GM13977 (cell line): ENCODE data around the gene IFT81.

ENCODE experiments used
- DNase-seq: peaks from one replicate; pipeline ENCODE4 v3.0.0; 2012; ENCODE audit warnings: low spot score
- CTCF ChIP-seq: IDR thresholded peaks from 2 replicates; pipeline ENCODE4 v1.5.1; 2012; ENCODE audit warnings: mild to moderate bottlenecking, control low read depth; ENCODE audit not compliant: insufficient read depth; ENCODE audit errors: extremely low read depth, missing control alignments
- in situ Hi-C: fragments of 300-500 bp; cut with MboI; formaldehyde crosslinking; loops from one replicate; pipeline ENCODE4 v1.12.0; 2022; ENCODE audit warnings: low sequenced_read_pairs, low pct_unique_long_range_greater_than_20kb, mixed read lengths, inconsistent platforms; ENCODE audit not compliant: unreplicated experiment

Gene IFT81

DNA sequence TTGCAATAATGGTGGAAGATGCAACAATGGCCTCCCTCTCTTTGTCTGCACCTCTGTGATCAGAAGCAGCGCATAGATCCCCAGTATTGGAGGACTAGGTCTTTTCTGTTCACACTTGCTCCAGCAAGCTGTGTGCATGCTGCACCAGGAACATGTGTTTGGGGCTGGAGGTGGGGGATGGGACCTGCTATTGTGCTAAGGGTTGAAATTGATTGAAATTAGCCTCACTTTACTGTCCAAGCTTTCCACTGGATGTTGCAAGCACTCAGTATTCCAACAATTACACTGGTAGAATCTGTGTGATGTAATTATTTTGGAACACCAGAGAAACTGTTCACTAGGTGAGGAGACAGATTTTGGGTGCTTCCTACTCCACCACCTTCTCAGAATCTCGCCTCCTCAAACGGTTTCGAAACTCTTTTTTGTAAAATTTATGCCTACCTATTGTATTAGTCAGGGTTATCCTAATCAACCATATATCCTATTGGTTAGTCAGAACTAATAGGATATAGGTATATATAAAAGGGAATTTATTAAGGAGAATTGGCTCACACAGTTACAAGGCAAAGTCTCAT is 35.6 kb downstream of the IFT81 start:
- DNase-seq: no peak
- in situ Hi-C loops: no loop called here
- TF ChIP-seq CTCF: no peak

DNA sequence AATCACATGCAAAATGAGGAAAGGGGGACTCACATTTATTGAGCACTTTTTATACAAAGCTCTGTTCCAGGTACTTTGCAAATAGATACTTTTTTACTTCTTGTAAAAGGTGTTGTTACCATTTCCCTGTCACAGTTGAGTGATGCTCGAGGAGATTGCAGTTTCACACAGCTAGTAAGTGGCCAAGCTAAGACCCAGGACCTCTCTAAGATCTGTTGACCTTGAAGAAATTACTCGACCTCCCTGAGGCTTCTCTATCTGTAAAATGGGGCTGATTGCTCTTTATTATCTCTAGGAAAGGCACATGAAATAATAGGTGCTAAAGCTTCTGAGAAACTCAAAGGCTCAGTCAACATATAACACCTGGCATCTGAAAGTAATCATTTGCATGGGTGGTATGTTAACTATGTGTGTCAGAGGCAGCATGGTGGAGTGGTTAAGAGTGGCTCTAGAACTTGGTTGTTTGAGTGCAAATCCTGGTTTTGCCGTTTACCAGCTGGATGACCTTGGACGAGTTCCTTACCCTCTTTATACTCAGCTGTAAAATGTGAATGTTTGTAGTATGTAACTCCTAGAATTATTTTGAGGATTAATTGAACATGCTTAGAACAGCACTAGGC is 41.5 kb downstream of the IFT81 start:
- peak; percentile 31 for DNase-seq
- TF ChIP-seq CTCF: no peak
- in situ Hi-C loops: no loop called here

DNA sequence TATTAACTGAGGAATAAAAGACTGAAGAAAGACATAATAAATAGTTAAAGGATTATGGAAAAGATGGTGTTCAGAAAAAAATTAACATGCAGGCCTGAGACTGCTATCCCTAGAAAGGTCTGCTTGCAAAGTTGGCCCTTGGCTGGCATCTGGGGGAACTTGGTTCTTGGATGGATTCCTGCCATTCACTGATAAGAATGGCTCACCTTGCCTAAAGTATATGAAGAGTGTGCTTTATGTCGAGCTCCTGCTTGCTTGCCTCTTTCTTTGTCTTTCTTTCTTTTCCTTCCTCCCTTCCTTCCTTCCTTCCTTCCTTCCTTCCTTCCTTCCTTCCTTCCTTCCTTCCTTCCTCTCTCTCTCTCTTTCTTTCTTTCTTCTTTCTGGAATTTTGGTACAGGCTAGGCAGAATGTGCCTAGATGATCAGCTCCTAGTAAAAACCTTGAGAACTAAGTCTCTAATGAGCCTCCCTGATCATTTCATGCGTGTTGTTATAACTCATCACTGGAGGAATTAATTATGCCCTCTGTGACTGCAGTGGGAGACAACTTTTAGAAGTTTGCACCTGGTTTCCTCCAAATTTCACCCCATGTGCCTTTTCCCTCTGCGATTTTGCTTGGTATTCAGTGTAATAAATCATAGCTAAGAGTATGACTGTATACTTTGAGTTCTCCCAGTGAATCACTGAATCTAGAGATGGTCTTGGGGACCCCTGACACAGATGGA is 44.7 kb downstream of the IFT81 start:
- in situ Hi-C loops: no loop called here
- no peak for TF ChIP-seq CTCF
- DNase-seq: no peak

- no peak for TF ChIP-seq CTCF
- DNase-seq: no peak
- in situ Hi-C loops: no loop called here
Measured at GRCh38 chr12:110170535-110171185, 46.5 kb downstream of the IFT81 start.

DNA sequence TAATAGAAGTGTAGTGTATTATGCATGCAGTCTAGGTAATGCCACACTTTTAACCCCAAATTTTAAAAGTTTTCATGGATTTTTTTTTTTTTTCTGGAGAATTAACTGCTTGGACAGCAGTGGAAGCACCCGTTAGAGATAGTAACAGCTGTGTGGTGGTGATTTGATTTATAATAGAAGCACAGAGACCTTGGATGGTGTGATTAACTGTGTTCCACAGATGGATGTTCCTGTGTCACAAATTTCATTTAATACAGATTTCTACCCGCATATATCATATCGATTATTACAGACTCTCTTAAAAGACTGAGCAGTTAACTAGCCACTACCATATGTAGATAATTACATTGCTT is 47.0 kb downstream of the IFT81 start:
- TF ChIP-seq CTCF: no peak
- in situ Hi-C loops: no loop called here
- no peak for DNase-seq

DNA sequence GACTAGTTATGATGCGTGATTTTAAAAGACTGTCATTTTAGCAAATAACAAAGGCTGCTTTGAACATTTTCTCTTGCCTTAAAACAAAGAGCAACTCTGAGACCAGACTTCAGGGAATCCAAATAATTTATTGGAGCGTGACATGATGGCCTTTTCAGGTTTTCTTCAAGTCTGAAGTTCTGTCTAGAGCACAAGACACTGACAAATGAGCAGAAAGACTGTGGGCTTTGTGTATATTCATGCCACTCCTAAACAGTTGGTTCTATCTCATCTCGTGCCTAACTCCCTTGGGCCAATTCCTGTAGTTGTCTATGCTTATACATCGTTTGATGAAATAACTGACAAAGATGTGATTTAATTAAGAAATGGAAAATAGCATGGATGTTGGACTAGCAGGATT is 47.5 kb downstream of the IFT81 start:
- TF ChIP-seq CTCF: no peak
- in situ Hi-C loops: no loop called here
- no peak for DNase-seq
